Stomach (tissue), 4 donors: Measurements from ENCODE around the gene ADGRE1.

Source experiments
- CTCF ChIP-seq, 7 experiments: fragments of 450-650 bp in 4 of 7; fragments of 200-600 bp in 3 of 7; sonication (generic) in 3 of 7; IDR thresholded peaks; one replicate each; pipeline ENCODE4 v1.5.1; 2016 to 2019; ENCODE audit warnings: antibody characterized with exemption in 7 of 7, control low read depth in 2 of 7, mild to moderate bottlenecking in 1 of 7
- EP300 ChIP-seq: sonication (generic); formaldehyde crosslinking; IDR thresholded peaks from one replicate; pipeline ENCODE4 v1.6.1; 2017; ENCODE audit warnings: antibody characterized with exemption
- POLR2A ChIP-seq, 4 donors: fragments of 450-650 bp; IDR thresholded peaks; one replicate each; pipeline ENCODE4 v1.6.1; 2016; ENCODE audit warnings: antibody characterized with exemption in 4 of 4, control low read depth in 2 of 4, mild to moderate bottlenecking in 1 of 4, moderate library complexity in 1 of 4

GRCh38 chr19:6864325-6864940 lies 22.9 kb upstream of the ADGRE1 start:
- no peak for TF ChIP-seq CTCF (IDR thresholded peaks at IDR 0.05)
- no peak for TF ChIP-seq POLR2A (IDR thresholded peaks at IDR 0.05)
- TF ChIP-seq EP300: no peak
